Measurements from ENCODE around the gene SOX5. TPM values are rescaled to one million over a fixed set of nuclear protein-coding genes. Genes with fewer than 3 reads are reported as not detected.

The SOX5 gene
- total RNA-seq, 5 donors from 2014 or later (not counting 1 experiment from before 2014, with no cell fraction given): 0.10 to 1.1 (median 0.39) TPM; not detected in 1

DNA sequence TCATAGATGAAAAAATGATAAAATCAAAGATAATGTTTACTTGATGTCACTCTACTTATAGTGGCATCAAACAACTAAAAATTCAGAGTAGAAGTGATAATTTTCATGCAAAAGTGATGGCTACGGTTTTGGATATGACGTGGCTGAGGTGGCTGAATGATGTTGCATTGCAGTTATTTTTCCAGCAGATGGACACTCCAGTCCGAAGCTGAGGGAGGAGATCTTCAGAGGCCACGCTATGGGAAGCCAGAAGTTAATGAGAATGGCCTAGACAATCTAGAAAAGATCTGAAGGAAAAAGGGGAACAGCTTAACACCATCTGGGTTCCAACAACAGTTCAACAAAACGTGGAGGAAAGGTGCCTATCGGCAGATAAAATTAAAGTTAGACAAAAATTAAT, 279.8 kb downstream of the SOX5 start:
- DNase-seq: no peak
- Histone ChIP-seq H3K4me3 (ENCODE audit: control insufficient read depth in 1 of 2, extremely low read depth in 1 of 2, low read length in 1 of 2) (no peak overlapping the region), H3K27ac (ENCODE audit: low read length) (no peak overlapping the region), H3K4me1 (ENCODE audit: control insufficient read depth in 1 of 2, extremely low read depth in 1 of 2, insufficient read depth in 2 of 2, low read length in 2 of 2) (no peaks in the 10 kb centered on the region), H3K9me3 (no peaks in the 10 kb centered on the region), H3K36me3 (ENCODE audit: control insufficient read depth in 2 of 2, extremely low read depth in 1 of 2, insufficient read depth in 1 of 2, low read length in 1 of 2) (no peaks in the 10 kb centered on the region), H3K27me3 (replicated peaks in 1 of 2; ENCODE audit: control insufficient read depth in 2 of 2, extremely low read depth in 1 of 2, insufficient read depth in 2 of 2, low read length in 1 of 2) (no peaks in the 10 kb centered on the region)
- Mint-ChIP-seq H3K4me1 (no peaks in the 10 kb centered on the region), H3K4me3 (no peak overlapping the region), H3K9me3 (no peaks in the 10 kb centered on the region), H3K36me3 (no peaks in the 10 kb centered on the region), H3K27me3 (no peaks in the 10 kb centered on the region), H3K27ac (no peak overlapping the region)
- 69% methylated on average over 3 of the region's 6 CpGs for WGBS (ENCODE audit: insufficient coverage)
- no peak for ATAC-seq (replicated peaks in 1 of 4)
- ChIA-PET POLR2A (no interaction called here), CTCF (no interaction called here)

DNA sequence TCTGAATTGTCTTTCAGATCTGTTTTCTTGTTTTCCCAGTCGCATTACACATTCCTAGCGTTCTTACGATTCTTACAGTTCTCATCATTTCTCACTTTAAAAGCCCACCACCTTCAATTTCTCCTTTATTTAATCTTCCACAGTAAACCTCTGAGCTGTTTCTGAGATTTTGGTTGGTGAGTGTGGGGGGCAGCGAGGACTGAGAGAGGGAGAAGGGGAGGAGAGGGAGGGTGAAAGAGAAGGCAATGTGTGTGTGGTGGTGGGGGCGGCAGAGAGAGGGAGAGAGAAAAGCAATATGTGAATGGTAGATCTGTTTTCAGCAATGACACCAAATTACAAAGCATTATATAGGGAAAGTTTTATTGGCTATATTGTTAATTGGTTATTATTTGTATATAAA, 282.6 kb downstream of the SOX5 start:
- Mint-ChIP-seq H3K36me3 (no peaks in the 10 kb centered on the region), H3K4me1 (no peaks in the 10 kb centered on the region), H3K4me3 (no peak overlapping the region), H3K27ac (no peak overlapping the region), H3K27me3 (no peaks in the 10 kb centered on the region), H3K9me3 (no peaks in the 10 kb centered on the region)
- ChIA-PET CTCF (no interaction called here), POLR2A (no interaction called here)
- no peaks in the 10 kb centered on the region for H3K4me1 ChIP-seq (ENCODE audit: control insufficient read depth in 1 of 2, extremely low read depth in 1 of 2, insufficient read depth in 2 of 2, low read length in 2 of 2)
- DNase-seq: no peak
- no peak overlapping the region for H3K27ac ChIP-seq (ENCODE audit: low read length)
- no peak for ATAC-seq (replicated peaks in 1 of 4)
- 86% methylated on average over 1 of the region's 5 CpGs for WGBS (ENCODE audit: insufficient coverage)
- no peak overlapping the region for H3K4me3 ChIP-seq (ENCODE audit: control insufficient read depth in 1 of 2, extremely low read depth in 1 of 2, low read length in 1 of 2)
- no peaks in the 10 kb centered on the region for H3K9me3 ChIP-seq
- H3K36me3 ChIP-seq (ENCODE audit: control insufficient read depth in 2 of 2, extremely low read depth in 1 of 2, insufficient read depth in 1 of 2, low read length in 1 of 2): no peaks in the 10 kb centered on the region
- H3K27me3 ChIP-seq (replicated peaks in 1 of 2; ENCODE audit: control insufficient read depth in 2 of 2, extremely low read depth in 1 of 2, insufficient read depth in 2 of 2, low read length in 1 of 2): no peaks in the 10 kb centered on the region

DNA sequence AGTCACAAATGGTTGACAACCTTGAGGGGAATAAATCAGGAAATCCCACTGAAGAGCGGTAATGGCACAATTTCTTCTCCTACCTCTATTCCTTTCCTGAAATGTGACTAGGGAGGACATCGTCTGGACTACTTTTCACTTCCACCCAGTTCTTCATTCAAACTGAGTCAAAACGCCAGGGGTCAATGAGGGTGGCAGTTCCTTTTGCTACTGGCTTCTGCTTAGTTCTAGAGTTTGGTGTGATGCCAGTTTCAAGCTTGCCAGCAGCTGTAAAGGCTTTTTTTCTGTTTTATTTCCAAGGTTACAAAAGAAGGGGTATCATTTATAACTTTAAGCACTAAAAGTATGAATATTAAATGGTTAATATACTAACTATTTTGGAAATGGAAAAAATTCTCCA, 286.5 kb downstream of the SOX5 start:
- Histone ChIP-seq H3K4me3 (ENCODE audit: control insufficient read depth in 1 of 2, extremely low read depth in 1 of 2, low read length in 1 of 2) (no peak overlapping the region), H3K4me1 (ENCODE audit: control insufficient read depth in 1 of 2, extremely low read depth in 1 of 2, insufficient read depth in 2 of 2, low read length in 2 of 2) (no peaks in the 10 kb centered on the region), H3K36me3 (ENCODE audit: control insufficient read depth in 2 of 2, extremely low read depth in 1 of 2, insufficient read depth in 1 of 2, low read length in 1 of 2) (no peaks in the 10 kb centered on the region), H3K27me3 (replicated peaks in 1 of 2; ENCODE audit: control insufficient read depth in 2 of 2, extremely low read depth in 1 of 2, insufficient read depth in 2 of 2, low read length in 1 of 2) (no peaks in the 10 kb centered on the region), H3K9me3 (no peaks in the 10 kb centered on the region), H3K27ac (ENCODE audit: low read length) (no peak overlapping the region)
- no peak overlapping the region for H3K4me3 Mint-ChIP-seq
- POLR2A ChIA-PET: no interaction called here
- H3K9me3 Mint-ChIP-seq: peaks cover 0 to 4% (median 0%) of the 10 kb centered on the region in 3 donors
- ATAC-seq (replicated peaks in 1 of 4) (no peak), DNase-seq (no peak)
- H3K27ac Mint-ChIP-seq: no peak overlapping the region
- no peaks in the 10 kb centered on the region for H3K4me1 Mint-ChIP-seq
- no CpG with 5 or more reads among the region's 3 CpGs for WGBS (ENCODE audit: insufficient coverage)
- CTCF ChIA-PET: no interaction called here
- no peaks in the 10 kb centered on the region for H3K36me3 Mint-ChIP-seq
- no peaks in the 10 kb centered on the region for H3K27me3 Mint-ChIP-seq

DNA sequence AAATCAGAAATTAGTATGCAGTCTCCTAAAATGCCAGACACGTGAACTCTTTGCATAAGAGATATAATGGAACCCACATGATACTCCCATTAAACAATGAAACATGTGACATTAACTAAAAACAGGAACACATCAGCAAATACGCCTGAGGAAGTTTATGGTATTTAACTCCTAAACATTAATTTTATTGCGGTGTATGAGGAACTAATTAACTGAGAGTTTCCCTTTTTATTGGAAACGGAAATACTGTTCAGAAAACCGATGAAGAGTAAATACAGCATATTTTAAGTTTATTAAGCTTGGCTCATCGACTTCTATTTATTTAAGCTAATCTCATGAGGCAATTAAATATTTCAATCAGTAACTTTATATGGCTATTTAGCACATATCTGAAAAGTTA, 290.3 kb downstream of the SOX5 start:
- no peaks in the 10 kb centered on the region for H3K36me3 ChIP-seq (ENCODE audit: control insufficient read depth in 2 of 2, extremely low read depth in 1 of 2, insufficient read depth in 1 of 2, low read length in 1 of 2)
- POLR2A ChIA-PET: no interaction called here
- Mint-ChIP-seq H3K9me3 (peaks cover 0 to 4% (median 3%) of the 10 kb centered on the region in 3 donors), H3K27ac (no peak overlapping the region), H3K4me3 (no peak overlapping the region), H3K27me3 (no peaks in the 10 kb centered on the region), H3K4me1 (no peaks in the 10 kb centered on the region), H3K36me3 (no peaks in the 10 kb centered on the region)
- CTCF ChIA-PET: no interaction called here
- H3K27ac ChIP-seq (ENCODE audit: low read length): no peak overlapping the region
- no peaks in the 10 kb centered on the region for H3K4me1 ChIP-seq (ENCODE audit: control insufficient read depth in 1 of 2, extremely low read depth in 1 of 2, insufficient read depth in 2 of 2, low read length in 2 of 2)
- no peak for ATAC-seq (replicated peaks in 1 of 4)
- H3K9me3 ChIP-seq: no peaks in the 10 kb centered on the region
- no CpG with 5 or more reads among the region's 6 CpGs for WGBS (ENCODE audit: insufficient coverage)
- no peak overlapping the region for H3K4me3 ChIP-seq (ENCODE audit: control insufficient read depth in 1 of 2, extremely low read depth in 1 of 2, low read length in 1 of 2)
- DNase-seq: no peak
- no peaks in the 10 kb centered on the region for H3K27me3 ChIP-seq (replicated peaks in 1 of 2; ENCODE audit: control insufficient read depth in 2 of 2, extremely low read depth in 1 of 2, insufficient read depth in 2 of 2, low read length in 1 of 2)

DNA sequence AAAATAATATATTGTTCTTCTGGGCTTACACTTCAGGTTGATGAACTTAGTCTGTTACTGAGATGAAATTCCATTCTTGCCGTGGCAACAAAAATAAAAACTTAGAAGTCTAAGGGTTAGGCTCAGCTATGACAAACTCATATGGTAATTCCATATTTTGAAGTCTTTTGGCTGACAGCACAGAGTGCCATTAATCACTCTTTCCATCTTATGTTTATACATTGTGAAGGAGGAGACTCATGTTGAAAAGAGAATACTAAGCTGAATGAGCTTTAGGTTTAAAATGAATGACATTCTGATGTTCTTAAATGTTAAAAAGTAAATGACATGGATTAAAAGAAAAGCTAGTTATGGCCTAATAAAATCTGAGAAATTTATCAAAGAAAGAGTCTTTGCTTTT, 291.9 kb downstream of the SOX5 start:
- Mint-ChIP-seq H3K27ac (no peak overlapping the region), H3K4me3 (no peak overlapping the region), H3K27me3 (no peaks in the 10 kb centered on the region), H3K4me1 (no peaks in the 10 kb centered on the region), H3K36me3 (no peaks in the 10 kb centered on the region), H3K9me3 (peaks cover 0 to 7% (median 3%) of the 10 kb centered on the region in 3 donors)
- Histone ChIP-seq H3K27ac (ENCODE audit: low read length) (no peak overlapping the region), H3K9me3 (no peaks in the 10 kb centered on the region), H3K4me3 (ENCODE audit: control insufficient read depth in 1 of 2, extremely low read depth in 1 of 2, low read length in 1 of 2) (no peak overlapping the region), H3K27me3 (replicated peaks in 1 of 2; ENCODE audit: control insufficient read depth in 2 of 2, extremely low read depth in 1 of 2, insufficient read depth in 2 of 2, low read length in 1 of 2) (no peaks in the 10 kb centered on the region), H3K36me3 (ENCODE audit: control insufficient read depth in 2 of 2, extremely low read depth in 1 of 2, insufficient read depth in 1 of 2, low read length in 1 of 2) (no peaks in the 10 kb centered on the region), H3K4me1 (ENCODE audit: control insufficient read depth in 1 of 2, extremely low read depth in 1 of 2, insufficient read depth in 2 of 2, low read length in 2 of 2) (no peaks in the 10 kb centered on the region)
- CTCF ChIA-PET: no interaction called here
- POLR2A ChIA-PET: no interaction called here
- no CpG with 5 or more reads among the region's 1 CpG for WGBS (ENCODE audit: insufficient coverage)
- ATAC-seq (replicated peaks in 1 of 4) (no peak), DNase-seq (no peak)

DNA sequence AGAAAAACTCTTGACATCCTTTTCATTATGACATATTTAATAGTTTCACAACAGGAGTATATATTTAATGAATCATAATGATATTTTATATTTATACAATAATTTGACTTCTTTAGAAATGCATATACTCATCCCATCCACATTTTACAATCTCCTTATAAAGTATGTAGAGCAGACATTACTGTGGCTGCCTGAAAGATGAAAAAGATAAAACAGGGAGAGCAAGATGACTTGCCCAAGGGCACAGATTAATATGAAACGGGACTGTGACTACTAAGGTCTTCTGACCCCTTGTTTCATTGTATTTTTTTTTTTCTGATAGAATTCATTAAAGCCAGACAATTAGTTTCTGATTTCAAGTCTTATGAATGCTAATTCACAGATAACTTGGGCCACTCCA, 293.6 kb downstream of the SOX5 start:
- Histone ChIP-seq H3K27me3 (replicated peaks in 1 of 2; ENCODE audit: control insufficient read depth in 2 of 2, extremely low read depth in 1 of 2, insufficient read depth in 2 of 2, low read length in 1 of 2) (no peaks in the 10 kb centered on the region), H3K9me3 (no peaks in the 10 kb centered on the region), H3K36me3 (ENCODE audit: control insufficient read depth in 2 of 2, extremely low read depth in 1 of 2, insufficient read depth in 1 of 2, low read length in 1 of 2) (no peaks in the 10 kb centered on the region), H3K27ac (ENCODE audit: low read length) (no peak overlapping the region), H3K4me3 (ENCODE audit: control insufficient read depth in 1 of 2, extremely low read depth in 1 of 2, low read length in 1 of 2) (no peak overlapping the region), H3K4me1 (ENCODE audit: control insufficient read depth in 1 of 2, extremely low read depth in 1 of 2, insufficient read depth in 2 of 2, low read length in 2 of 2) (no peaks in the 10 kb centered on the region)
- no peak overlapping the region for H3K4me3 Mint-ChIP-seq
- no peaks in the 10 kb centered on the region for H3K27me3 Mint-ChIP-seq
- no peaks in the 10 kb centered on the region for H3K36me3 Mint-ChIP-seq
- WGBS (ENCODE audit: insufficient coverage): no CpG with 5 or more reads among the region's 1 CpG
- H3K4me1 Mint-ChIP-seq: no peaks in the 10 kb centered on the region
- H3K9me3 Mint-ChIP-seq: peaks cover 0 to 15% (median 10%) of the 10 kb centered on the region in 3 donors
- no peak for DNase-seq
- no peak for ATAC-seq (replicated peaks in 1 of 4)
- ChIA-PET POLR2A (no interaction called here), CTCF (no interaction called here)
- H3K27ac Mint-ChIP-seq: no peak overlapping the region

DNA sequence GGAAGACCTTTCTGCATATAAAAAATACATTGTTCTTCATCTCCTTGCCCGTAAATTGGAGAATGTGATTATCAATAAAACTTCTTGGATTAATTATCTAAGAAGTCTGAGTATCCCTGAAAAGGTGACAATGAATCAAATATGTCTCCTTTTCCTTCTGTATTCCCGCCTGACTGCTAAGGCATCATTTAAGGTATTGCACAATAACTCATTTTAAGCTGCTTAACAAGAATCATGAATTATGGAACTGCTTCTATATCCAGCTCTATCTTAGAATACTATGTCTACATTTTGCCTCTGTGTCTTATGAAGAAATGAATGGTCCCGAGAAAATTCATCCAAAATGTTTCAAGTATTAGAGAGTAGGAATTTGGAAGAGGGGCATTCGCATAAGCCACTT, 294.4 kb downstream of the SOX5 start:
- CTCF ChIA-PET: interaction anchor here in 1 of 2 donors (0.5 kb wide), 1 partner anchor 17 kb away, joined by 5 read pairs; no protein-coding TSS in a partner anchor
- Mint-ChIP-seq H3K36me3 (no peaks in the 10 kb centered on the region), H3K27me3 (no peaks in the 10 kb centered on the region), H3K27ac (no peak overlapping the region), H3K4me3 (no peak overlapping the region), H3K9me3 (peaks cover 0 to 15% (median 10%) of the 10 kb centered on the region in 3 donors), H3K4me1 (no peaks in the 10 kb centered on the region)
- POLR2A ChIA-PET: no interaction called here
- H3K36me3 ChIP-seq (ENCODE audit: control insufficient read depth in 2 of 2, extremely low read depth in 1 of 2, insufficient read depth in 1 of 2, low read length in 1 of 2): no peaks in the 10 kb centered on the region
- no peak overlapping the region for H3K27ac ChIP-seq (ENCODE audit: low read length)
- H3K4me3 ChIP-seq (ENCODE audit: control insufficient read depth in 1 of 2, extremely low read depth in 1 of 2, low read length in 1 of 2): no peak overlapping the region
- no peaks in the 10 kb centered on the region for H3K27me3 ChIP-seq (replicated peaks in 1 of 2; ENCODE audit: control insufficient read depth in 2 of 2, extremely low read depth in 1 of 2, insufficient read depth in 2 of 2, low read length in 1 of 2)
- H3K4me1 ChIP-seq (ENCODE audit: control insufficient read depth in 1 of 2, extremely low read depth in 1 of 2, insufficient read depth in 2 of 2, low read length in 2 of 2): no peaks in the 10 kb centered on the region
- DNase-seq (no peak), ATAC-seq (replicated peaks in 1 of 4) (no peak)
- no peaks in the 10 kb centered on the region for H3K9me3 ChIP-seq
- no CpG with 5 or more reads among the region's 4 CpGs for WGBS (ENCODE audit: insufficient coverage)
